GM19463 (cell line): Measurements from ENCODE around the gene MRPS17.
"Not testable (repeated sequence)": the region's sequence is repeated elsewhere in the genome, so short reads cannot be mapped to it uniquely, and the experiment has no call there.

Experiments
- ATAC-seq: cut with Tn5 transposase; IDR thresholded peaks from one replicate; pipeline ENCODE4 v1.9.1; 2021; ENCODE audit warnings: mild to moderate bottlenecking, moderate library complexity; ENCODE audit not compliant: unreplicated experiment

Gene MRPS17

GRCh38 chr7:55951637-55952351 lies at the start of gene MRPS17:
Gene MRPS17 (plus strand): TSS chr7:55951877. CDS start chr7:55953196, 1,319 bp downstream.
- peak; percentile 100 for ATAC-seq

GRCh38 chr7:55903985-55904759 lies 47.5 kb upstream of the MRPS17 start:
- peak; percentile 93 for ATAC-seq

GRCh38 chr7:55912748-55913158 lies 38.9 kb upstream of the MRPS17 start:
- no peak for ATAC-seq

GRCh38 chr7:55917771-55918170 lies 33.9 kb upstream of the MRPS17 start:
- no peak for ATAC-seq

- no peak for ATAC-seq
These were observed 23.5 kb upstream of the MRPS17 start for GRCh38 chr7:55928006-55928767.

- no peak for ATAC-seq
These were observed 20.1 kb upstream of the MRPS17 start for GRCh38 chr7:55931421-55932151.

GRCh38 chr7:55939514-55940123 lies 12.1 kb upstream of the MRPS17 start:
- ATAC-seq: no peak

GRCh38 chr7:55946545-55946944 lies 5.1 kb upstream of the MRPS17 start:
- ATAC-seq: no peak

- not testable (repeated sequence) for ATAC-seq
These were observed 635 bp downstream of the MRPS17 start for GRCh38 chr7:55952352-55952671.

GRCh38 chr7:55953707-55954475 lies 2.2 kb downstream of the MRPS17 start:
- ATAC-seq: no peak

- ATAC-seq: no peak
These were observed 5.5 kb downstream of the MRPS17 start for GRCh38 chr7:55957190-55957589.

GRCh38 chr7:55962014-55962413 lies 10.3 kb downstream of the MRPS17 start:
- ATAC-seq: no peak

GRCh38 chr7:55963584-55964168 lies 12.0 kb downstream of the MRPS17 start:
- ATAC-seq: no peak

GRCh38 chr7:55964261-55965099 lies 12.8 kb downstream of the MRPS17 start, which contains the start of gene NIPSNAP2:
Gene NIPSNAP2 (plus strand): TSS chr7:55964585. CDS start chr7:55964610, 25 bp downstream.
- ATAC-seq: peak; percentile 80

- ATAC-seq: no peak
These were observed 13.4 kb downstream of the MRPS17 start for GRCh38 chr7:55965100-55965470.

GRCh38 chr7:55965805-55966421 lies 14.2 kb downstream of the MRPS17 start:
- no peak for ATAC-seq

GRCh38 chr7:55966851-55967250 lies 15.2 kb downstream of the MRPS17 start:
- ATAC-seq: no peak

- no peak for ATAC-seq
These were observed 17.7 kb downstream of the MRPS17 start for GRCh38 chr7:55969391-55969790.
